GM23248 (cell line): ENCODE measurements around the gene CTIF.

ENCODE experiments used
- EZH2 ChIP-seq: fragments of 200-600 bp; sonication (generic); IDR thresholded peaks from 2 replicates; pipeline ENCODE4 v1.6.1; 2018; ENCODE audit warnings: antibody characterized with exemption, mild to moderate bottlenecking; ENCODE audit not compliant: insufficient read depth, poor library complexity, severe bottlenecking
- EZH2phosphoT487 ChIP-seq: fragments of 200-600 bp; sonication (generic); IDR thresholded peaks from 2 replicates; pipeline ENCODE4 v1.6.1; 2018; ENCODE audit warnings: antibody characterized with exemption, moderate library complexity, mild to moderate bottlenecking, low read depth; ENCODE audit not compliant: insufficient read depth

- TF ChIP-seq EZH2, result no peak
- no peak for TF ChIP-seq EZH2phosphoT487
Observed at GRCh38 chr18:48715711-48716361, 177.0 kb downstream of the CTIF start.
